SK-N-MC (cell line): ENCODE data around the gene ZNF423.

Experiments
- EZH2 ChIP-seq: fragments of 200-600 bp; sonication (generic); IDR thresholded peaks from one replicate; pipeline ENCODE4 v1.6.1; 2017; ENCODE audit warnings: antibody characterized with exemption
- POLR2AphosphoS5 ChIP-seq: IDR thresholded peaks from 2 replicates; pipeline ENCODE4 v1.6.1; 2012; ENCODE audit warnings: mild to moderate bottlenecking, low read depth, low read length, borderline replicate concordance

DNA sequence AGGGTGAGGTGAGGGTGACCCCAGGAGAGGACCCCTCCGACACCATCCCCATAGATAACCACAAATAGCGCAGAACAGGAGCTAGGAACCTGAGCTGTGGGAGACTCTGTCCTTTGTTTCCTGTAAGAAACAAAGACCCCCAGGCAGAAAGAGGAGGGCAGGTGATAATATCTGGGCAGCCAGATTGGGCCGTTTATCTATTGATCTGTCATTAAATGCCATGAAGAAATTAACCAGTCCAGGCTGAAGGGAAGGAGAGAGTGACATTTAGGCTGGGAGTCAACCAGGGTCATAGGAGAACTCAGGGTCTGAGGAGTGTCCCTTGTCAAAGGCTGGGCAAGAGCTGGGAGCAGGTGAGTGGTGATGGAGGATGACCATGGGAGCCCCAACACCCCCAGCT, 324.5 kb downstream of the ZNF423 start:
- TF ChIP-seq EZH2, result no peak
- no peak for TF ChIP-seq POLR2AphosphoS5
